ENCODE results near the gene DIPK1B.
A peak's percentile ranks its signal among the peaks of the same experiment; 100 is the strongest.

Gene DIPK1B

DNA sequence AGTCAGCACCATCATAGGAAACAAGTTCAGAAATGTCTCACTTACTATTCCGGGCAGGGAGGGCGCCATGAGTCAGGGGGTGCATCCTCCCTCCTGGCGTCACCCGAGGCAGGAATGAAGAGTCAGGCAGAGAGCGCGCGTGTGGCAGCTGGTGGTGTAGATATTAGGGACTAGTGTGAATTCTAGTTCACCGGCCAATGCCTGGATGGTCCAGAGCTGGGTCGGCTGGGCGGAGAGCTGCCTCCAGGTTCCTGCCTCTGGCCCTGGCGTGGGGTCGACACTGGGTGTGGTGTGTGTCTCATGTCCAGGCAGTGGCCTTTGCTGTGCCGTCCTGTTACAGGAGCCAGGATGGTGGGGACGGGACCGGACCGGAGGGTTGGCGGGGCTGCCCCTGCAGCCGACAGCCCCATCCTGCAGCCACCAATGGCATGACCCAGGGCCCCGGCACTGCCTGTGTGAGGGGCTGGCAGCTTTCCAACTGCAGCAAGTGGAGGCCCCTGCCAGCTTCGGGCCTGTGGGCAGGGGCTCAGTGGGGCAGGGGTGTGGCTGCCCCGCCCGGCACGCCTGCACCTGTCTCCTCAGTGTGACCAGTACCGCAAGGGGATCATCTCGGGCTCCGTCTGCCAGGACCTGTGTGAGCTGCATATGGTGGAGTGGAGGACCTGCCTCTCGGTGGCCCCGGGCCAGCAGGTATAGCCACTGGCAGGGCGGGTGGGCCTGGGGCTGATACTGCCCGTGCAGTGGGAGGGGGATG, 9.1 kb downstream of the DIPK1B start:
- no peak for DNase-seq

DNA sequence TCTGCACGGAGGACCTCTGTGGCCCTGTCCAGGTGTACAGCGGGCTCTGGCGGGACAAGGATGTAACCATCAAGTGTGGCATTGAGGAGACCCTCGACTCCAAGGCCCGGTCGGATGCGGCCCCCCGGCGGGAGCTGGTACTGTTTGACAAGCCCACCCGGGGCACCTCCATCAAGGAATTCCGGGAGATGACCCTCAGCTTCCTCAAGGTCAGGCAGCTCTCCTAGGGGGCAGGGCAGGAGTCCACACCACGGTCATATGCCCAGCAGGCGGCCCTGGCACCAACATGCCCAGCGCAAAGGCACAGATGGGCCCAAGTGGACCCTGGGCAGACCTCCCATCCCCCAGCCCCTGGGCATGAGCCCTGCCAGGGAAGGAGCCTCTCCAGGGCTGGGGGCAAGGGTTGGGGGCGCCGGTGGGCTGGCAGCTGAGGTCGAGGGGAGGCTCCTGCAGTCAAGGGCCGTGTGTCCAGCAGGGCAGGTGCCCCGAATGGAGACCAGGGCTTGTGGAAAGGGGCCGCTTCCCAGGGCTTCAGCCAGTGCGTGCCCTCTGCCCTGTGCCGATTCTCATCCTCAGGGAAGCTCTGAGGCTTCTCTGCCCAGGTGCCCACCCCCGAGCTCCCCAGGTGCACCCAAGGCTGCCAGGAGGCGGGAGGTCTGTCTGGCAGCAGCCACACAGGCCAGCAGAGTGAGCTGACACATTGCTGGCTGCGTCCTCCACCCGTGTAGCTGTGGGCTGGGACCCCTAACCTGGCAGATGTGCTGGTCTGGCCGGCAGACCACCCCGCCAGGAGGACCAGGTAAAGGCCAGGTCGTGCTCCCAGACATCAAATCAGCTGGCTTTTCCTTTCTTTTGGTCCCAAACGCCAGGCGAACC, 10.0 kb downstream of the DIPK1B start:
- no peak for DNase-seq

DNA sequence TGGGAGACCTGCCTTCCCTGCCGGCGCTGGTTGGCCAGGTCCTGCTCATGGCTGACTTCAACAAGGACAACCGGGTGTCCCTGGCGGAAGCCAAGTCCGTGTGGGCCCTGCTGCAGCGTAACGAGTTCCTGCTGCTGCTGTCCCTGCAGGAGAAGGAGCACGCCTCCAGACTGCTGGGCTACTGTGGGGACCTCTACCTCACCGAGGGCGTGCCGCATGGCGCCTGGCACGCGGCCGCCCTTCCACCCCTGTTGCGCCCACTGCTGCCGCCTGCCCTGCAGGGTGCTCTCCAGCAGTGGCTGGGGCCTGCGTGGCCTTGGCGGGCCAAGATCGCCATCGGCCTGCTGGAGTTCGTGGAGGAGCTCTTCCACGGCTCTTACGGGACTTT, 10.6 kb downstream of the DIPK1B start:
- DNase-seq = no peak

DNA sequence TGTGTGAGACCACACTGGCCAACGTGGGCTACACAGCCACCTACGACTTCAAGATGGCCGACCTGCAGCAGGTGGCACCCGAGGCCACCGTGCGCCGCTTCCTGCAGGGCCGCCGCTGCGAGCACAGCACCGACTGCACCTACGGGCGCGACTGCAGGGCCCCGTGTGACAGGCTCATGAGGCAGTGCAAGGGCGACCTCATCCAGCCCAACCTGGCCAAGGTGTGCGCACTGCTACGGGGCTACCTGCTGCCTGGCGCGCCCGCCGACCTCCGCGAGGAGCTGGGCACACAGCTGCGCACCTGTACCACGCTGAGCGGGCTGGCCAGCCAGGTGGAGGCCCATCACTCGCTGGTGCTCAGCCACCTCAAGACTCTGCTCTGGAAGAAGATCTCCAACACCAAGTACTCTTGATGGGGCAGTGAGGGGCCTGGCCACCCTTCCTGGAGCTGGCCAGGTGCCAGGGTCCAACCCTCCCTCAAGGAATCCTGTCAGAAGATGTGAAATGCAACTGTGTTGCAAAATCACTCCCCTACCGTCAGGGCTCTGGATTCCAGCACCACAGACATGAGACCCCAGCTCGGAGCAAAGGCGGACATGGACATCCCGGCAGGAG, 11.1 kb downstream of the DIPK1B start:
- no peak for DNase-seq

DNA sequence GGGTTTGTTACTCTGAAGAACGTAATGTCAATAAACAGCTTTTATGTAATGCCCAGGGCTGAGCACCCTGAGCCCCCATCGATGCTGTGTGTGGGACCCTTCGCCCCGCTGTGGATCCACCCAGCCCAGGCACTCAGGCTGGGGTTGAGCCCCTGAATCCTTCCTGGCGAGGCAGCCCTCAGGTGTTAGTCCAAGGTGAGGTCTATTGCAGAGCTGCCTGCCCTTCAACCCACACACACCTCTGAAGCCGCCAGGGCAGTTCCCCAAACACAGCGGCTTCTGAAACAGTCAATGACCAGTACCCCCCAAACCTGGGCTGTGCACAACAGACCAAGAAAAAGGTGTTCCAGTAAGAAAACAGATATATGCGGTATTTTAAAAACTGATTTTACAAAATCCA, 11.6 kb downstream of the DIPK1B start:
- no peak for DNase-seq

DNA sequence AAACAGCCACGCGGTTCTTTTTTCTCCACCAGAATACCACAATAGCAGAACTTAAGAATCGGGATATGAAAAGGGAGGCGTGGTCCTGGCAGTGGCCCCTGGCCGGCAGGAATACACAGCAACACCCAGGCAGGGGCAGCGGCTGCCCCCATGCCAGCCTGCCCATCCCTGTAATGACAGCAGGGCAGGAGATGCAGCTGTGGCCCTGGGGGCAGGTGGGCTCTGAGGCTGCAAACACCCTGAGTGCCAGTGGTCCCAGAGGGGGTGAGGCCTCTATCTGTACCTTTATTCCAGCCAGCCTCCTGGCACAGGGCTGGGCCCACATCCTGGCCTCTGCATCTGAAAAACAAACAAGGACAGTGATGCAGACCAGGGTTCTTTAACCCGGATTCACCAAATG, 12.4 kb downstream of the DIPK1B start:
- no peak for DNase-seq

DNA sequence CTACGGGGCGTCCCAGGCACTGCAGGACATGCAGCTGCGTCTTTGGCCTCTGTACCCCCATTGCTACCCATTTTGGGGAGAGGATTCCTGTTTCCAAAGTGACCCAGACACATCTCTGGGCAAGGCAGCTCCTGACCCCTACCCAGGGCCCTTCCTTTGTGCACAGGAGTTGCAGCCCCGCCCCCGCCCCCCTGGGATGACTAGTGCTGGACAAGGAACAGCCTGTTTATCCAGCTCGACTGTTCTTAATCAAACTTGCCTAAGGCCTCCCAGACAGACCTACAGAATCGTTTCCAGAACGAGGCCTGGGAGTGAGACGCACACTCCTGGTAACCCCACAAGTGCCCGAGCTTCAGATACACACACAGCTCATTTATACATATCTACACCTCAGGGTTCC, 13.2 kb downstream of the DIPK1B start:
- no peak for DNase-seq

DNA sequence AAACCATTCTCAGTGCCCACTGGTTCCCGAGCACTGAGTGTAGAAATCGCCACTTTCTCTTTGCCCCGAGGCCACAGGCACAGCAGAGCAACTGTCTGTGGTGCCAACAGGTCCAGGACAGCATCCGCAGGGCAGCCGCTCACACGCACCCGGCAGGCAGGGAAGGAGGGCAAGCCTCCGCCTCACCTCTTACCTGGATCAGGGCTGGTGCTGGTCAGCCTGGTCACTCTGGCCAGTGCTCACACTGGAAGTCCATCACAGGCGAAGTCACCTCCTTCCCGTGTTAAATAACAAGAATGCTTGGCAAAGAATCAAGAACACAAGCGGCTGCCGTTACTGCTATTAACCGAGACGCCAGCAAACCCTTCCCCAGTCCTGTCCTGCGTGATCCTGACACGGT, 13.7 kb downstream of the DIPK1B start:
- DNase-seq = no peak

DNA sequence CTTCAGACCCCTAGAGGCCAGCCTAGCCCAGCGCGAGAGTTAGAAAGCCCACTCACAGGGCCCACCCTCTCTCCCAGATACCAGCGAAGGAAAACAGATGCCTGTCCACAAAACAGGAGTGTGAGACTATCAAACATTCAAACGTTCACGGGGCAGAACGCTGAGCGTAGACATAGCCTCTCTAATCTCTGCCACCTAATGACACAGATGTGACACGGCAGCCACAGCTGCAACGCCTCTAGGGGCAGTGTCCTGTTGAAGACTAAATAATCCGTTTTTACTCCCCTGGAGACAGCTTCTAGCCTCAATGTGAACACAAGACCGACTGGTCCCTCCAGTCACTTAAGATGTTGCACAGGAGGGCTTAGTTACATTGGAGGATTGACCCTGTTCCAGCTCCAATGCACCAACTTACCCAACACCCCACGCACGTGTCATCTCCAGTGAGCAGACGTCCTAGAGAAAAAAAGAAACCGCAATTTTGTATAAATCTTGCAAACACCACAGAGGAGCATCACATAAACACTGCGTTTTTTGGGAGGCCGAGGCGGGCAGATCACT, 14.3 kb downstream of the DIPK1B start:
- DNase-seq = no peak

DNA sequence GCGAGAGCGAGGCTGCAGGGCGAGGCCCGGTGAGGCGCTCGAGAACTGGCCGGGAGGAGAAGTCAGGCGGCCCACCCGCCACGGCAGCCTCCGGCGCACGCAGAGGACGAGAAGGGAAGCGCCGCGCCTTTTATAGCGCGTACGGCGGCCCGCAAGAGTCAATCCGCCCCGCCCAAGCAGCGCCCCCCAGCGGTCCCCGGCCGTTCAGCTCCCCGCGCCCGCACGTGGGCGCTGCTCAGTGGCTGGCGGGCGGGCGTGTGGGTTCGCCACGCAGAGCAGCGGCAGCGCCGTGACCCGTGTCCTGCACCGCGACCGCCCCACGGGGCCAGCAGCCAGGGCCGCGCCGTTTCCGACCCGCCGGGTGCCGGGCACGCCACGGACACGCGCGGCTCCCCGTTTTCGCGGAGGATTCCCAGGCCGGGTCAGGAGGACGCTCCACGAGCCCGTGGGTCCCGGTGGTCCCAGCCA, 15.7 kb downstream of the DIPK1B start:
- DNase-seq = peak; percentile 23

DNA sequence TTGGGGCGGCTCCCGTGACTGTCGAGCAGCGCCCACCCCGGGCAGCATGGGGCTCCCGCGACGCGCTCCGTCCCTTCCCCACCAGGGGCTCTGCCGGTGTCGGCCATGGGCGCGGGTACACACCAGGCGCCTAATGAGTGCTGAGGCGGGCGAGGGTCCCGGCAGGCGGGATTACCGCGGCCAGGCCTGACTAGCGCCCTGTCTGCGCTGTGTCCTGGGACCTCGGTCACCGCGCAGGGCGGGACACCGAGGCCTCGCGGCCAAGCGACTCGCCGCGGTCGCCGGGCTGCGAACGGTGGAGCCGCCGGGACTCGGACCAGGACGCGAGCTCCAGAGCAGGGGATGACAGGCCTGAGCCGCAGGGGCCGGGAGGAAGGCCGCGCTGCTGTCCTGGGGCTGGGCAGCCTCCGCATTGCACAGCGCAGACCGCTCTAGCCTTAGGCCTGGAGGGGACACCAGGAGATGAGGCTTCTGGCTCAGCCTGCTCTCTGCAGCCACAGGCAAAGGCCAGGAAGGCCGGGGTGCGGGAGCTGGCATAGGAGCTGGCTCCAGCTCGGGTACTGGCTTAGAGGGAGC, 16.3 kb downstream of the DIPK1B start:
- no peak for DNase-seq

DNA sequence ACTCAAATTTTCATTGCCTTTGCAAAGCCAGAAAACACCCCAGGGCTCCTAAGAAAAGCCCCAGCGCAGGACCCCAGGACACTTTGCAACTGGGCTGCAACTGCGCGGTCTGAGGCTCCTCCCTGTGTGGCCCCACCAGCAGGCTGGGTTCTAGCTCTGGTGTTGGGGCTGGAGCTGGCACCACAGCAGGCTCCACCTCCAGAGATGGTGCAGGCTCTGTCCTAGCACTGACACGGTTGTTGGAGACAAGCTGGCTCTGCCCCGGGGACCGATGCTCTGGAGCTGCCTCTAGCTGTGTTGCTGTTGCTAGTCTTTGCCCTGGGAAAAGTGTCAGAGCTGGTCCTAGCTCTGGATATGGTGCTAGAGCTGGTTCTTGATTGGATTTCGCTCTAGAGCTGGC, 16.8 kb downstream of the DIPK1B start:
- DNase-seq = no peak

DNA sequence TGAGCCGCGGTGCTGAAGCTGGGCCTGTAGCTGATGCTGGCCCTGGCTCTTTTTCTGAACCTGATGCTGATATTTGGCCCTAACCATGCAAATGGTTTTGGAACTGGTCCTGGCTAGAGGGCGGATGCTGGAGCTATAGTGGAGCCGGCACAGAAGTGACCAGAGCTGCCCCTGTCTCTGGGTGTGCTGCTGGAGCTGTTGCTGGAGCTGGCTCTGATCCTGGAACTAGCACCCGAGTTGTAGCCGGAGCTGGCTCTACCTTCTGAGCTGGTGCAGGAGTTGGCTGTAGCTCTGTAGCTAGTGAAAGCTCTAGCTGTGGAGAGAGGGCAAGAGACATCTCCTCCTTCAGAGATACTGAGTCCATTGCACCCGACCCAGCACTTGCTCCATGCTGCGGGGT, 17.6 kb downstream of the DIPK1B start:
- no peak for DNase-seq

DNA sequence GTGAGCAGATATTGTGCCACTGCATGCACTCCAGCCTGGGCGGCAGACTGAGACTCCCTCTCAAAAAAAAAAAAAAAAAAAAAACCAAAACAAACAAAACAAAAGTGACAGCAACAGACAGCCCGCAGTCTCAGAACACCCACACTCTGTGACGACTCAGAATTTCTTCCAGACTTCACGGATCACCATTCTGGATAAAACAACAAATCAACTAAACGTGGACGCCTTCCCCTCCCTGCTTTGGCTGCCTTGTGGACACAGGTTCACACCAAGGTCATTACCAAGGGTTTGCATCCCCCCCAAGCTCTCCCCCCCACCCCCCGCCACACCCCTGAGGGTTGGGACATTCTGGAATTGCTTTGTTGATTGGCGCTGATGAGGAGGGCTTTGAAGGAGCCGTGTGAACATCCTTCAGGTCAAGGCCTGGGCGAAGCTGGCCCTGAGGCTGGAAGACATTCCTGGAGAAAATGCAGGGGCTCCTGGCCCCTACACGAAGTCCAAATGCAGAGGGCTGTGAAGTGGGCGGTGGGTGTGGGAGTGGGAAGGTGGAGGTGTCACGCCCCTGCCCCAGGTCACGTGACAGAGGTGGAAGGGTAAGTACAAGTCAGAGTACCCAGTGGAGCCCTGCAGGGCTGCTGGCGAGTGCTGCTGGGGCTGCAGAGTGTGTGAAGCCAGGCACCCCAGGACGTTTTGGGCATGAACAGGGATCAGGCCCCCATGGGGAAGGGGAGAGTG, 20.2 kb downstream of the DIPK1B start:
- no peak for DNase-seq

DNA sequence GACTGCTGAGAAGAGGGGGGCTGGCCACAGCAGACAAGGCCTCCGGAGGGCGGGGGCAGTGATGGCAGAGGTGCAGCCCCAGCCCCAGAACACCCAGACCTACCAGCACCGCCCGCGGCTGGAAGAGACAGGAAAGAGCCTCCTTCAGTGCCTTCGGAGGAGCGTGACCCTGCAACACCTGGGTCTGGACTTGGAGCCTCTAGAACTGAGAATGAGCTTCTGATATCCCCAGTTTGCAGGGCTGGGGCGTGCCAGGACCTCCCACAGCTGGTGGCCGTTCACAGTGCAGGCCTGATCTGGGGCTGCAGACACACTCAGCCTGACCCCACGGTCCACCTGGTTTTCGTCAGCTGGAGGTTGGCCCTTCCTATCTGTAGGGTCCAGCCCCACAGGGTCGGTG, 21.2 kb downstream of the DIPK1B start:
- no peak for DNase-seq

DNA sequence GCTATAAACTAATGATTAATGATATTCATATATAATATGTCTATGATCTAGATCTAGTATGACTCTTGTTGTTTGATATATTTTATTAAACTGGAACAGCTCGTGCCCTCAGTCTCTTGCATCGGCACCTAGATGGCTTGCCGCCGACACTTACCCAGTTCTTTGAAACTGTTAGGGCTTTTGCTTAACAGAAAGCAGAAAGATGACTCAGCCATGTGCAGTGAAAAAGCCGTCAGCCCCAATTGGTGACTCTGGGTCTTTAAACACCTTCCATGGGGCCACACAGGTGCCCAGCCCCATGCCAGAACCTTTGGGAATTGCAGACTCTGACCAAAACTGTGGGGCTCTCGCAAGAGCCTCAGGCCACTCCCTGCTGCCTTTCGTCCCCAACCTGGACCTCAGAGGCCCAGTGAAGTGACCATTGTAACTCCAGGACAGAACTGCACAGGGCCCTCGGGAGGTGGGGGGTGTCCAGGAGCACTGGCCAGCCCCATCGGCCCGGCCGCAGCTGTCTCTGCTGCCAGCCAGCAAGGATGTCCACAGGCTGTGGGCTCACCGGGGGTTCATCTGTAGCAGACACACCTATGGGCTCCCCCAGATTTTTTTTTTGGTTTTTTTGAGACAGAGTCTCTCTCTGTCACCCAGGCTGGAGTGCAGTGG, 22.6 kb downstream of the DIPK1B start:
- no peak for DNase-seq

DNA sequence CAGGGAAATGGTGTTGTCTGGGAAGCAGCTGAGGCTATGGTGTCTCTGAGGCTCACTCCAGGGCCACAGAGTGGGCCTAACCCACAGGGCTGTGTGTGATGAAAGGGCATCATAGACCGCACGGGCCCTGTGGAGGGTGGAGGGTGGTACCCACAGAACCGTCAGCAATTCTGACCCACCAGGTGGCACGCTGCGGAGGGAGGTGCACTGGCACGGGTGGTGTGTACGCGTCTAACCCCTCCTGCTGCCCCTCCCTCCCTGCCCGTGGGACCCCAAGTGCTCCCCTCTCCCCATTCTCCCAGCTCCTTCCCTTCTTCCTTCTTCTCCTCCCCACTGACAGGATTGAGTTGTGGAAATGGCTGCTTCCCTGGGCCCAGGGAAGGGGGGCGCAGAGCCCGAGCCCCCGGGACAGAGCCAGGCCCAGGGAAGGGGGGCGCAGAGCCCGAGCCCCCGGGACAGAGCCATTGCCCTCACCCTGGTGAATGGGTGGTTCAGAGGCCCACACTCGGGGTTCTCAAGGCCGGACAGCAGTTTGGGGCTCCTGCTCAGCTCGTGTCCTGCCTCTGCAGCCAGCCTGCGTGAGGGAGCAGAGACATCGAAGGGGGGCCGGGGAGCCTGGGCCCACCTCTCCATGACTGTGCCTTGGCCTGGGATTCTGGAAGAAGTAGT, 23.6 kb downstream of the DIPK1B start:
- DNase-seq = no peak

DNA sequence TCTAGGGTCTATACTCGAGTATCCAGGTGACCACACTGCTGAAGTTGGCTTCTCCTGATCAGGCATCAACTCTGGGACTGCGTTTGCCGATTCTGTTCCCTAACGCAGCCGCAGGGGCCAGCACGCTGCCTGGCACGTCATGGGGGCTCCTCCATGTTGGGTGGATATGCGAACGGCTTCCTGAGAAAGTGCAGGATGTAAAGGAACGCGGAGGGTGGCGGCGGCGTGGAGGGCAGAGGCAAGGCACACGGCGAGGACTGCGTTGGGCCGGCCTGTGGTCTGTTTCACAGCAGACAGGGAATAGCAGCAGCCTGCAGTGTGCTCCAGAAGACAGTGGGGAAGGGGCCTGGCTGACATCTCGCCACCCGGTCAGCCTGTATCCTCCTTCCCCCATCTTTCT, 26.6 kb downstream of the DIPK1B start:
- no peak for DNase-seq

DNA sequence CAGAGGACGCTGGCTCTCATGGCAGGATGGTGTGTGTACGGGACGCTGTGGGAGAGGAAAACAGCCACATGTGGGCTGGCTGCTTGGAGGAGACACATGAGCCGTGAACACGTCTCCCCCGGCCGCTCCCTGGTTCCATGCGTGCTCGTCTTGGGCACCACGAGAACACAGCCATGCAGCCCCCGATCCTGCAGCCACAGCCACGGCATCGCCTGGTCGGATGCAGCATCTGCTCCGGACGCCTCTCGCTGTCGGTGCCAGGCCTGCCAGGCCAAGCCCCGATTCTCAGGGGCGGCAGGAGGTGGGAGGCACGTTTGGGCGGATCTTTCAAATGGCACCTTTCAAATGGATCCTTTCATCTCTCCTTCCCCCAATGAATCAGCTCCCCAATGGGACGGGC, 27.1 kb downstream of the DIPK1B start:
- no peak for DNase-seq

DNA sequence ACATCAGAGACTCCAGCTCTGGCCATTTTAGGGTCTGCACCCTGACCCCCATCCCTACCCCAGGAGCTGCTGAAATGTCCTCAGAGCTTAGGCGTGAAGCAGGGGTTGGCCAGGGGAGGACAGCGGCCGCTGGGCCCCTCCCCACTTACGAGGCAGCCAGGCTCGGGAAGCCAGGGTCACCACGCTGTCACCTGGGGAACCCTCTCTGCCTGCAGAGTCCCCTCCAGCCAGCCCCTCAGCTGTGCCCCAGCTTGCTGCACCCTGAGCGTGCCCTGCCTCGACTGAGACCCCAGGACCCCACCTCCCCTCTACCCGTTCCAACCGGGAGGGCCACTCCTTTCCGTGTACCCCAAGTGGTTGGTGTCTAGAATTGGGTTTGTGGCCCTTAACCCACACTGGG, 27.7 kb downstream of the DIPK1B start:
- no peak for DNase-seq

DNA sequence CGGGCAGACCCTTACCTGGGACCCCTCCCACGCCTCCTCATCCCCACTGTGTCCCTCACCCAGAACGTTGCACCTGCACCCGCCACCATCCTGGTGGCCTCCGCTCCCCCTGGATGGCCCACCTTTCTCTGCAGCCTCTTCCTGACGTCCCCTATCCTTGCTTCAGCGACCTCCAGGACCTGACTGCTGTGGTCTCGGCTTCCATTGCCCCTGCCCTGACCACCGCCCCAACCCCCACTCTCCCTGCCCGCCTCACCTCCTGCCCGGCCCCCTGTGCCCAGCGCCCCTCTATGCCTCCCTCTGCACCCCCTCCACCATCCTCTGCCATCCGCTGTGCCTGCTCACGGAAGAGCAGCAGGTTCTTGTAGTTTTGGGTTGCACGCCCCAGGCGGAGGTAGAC, 28.1 kb downstream of the DIPK1B start:
- no peak for DNase-seq

Measured in DMS79 (cell line).